Measurements from ENCODE around the gene PPP1R3G.

DNA sequence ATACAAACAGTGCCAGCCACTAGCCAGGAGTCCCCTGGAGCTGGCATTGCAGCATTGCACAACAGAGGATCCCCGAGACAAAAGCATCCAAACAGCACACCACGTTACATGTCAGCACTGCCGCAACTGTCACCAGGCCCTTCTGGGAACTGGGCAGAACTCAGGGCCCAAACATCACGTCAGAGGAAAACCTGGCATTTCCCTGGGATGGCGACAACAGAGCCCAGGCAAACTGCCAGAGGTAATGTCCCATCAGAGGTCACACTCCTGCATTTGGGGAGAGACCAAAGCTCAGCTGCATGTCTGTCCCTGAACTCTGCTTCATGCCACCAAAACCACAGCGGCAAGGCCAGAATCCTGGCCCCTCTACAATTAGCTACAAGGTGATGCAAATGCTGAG lies 36.3 kb downstream of the PPP1R3G start:
- TF ChIP-seq CTCF (IDR thresholded peaks at IDR 0.05; ENCODE audit: insufficient read depth, low read depth, low read length) (no peak), EZH2 (IDR thresholded peaks at IDR 0.05; ENCODE audit: insufficient read depth, low read length) (no peak)

Measured in astrocyte (in vitro differentiated cells and primary cell).